ENCODE measurements around the gene CD226.
A peak's percentile ranks its signal among the peaks of the same experiment; 100 is the strongest.

Gene CD226

DNA sequence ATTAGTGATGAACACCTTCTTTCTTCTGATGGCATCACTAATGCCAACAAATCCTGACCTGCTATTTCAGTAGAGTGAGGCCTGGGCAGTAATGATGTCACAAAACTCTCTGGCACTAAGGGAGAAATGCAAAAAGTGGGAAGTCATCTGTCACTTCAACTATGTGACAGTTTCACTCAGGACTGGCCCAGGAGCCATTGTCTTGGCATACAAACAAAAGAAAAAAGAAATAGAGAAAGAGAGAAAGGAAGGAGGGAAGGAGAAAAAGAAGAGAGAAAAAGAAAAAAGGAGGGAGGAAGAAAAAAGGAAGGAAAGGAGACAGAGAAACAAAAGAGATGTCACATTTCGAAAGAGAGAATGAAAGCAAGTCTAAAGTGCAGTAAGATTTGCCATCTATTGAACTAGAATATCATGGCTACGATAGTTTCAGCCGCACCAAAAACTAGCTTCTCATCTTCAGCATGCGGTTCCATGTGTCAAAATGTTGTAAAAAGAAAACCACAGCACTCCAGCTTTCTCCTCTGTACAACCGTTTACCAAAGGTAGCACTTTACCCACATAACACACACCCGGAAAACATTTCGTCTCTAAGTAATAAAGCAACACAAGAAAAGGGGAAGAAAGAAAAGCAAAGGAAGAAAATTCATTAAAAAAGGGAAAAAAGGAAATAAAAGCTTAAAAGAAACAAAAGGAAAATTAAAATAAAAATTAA lies 50.1 kb downstream of the CD226 start:
- Histone ChIP-seq H3K9ac (ENCODE audit: low read depth, low read length) (no peak overlapping the region), H3K4me1 (ENCODE audit: insufficient read depth, low read length) (no peaks in the 10 kb centered on the region), H3K4me3 (ENCODE audit: low read length) (no peak overlapping the region), H3K9me3 (ENCODE audit: insufficient read depth, low read depth, low read length) (no peaks in the 10 kb centered on the region), H3K36me3 (ENCODE audit: insufficient read depth, low read depth, low read length) (no peaks in the 10 kb centered on the region), H3K27ac (ENCODE audit: low read length) (no peak overlapping the region), H3K27me3 (ENCODE audit: insufficient read depth, low read length) (no peaks in the 10 kb centered on the region)

DNA sequence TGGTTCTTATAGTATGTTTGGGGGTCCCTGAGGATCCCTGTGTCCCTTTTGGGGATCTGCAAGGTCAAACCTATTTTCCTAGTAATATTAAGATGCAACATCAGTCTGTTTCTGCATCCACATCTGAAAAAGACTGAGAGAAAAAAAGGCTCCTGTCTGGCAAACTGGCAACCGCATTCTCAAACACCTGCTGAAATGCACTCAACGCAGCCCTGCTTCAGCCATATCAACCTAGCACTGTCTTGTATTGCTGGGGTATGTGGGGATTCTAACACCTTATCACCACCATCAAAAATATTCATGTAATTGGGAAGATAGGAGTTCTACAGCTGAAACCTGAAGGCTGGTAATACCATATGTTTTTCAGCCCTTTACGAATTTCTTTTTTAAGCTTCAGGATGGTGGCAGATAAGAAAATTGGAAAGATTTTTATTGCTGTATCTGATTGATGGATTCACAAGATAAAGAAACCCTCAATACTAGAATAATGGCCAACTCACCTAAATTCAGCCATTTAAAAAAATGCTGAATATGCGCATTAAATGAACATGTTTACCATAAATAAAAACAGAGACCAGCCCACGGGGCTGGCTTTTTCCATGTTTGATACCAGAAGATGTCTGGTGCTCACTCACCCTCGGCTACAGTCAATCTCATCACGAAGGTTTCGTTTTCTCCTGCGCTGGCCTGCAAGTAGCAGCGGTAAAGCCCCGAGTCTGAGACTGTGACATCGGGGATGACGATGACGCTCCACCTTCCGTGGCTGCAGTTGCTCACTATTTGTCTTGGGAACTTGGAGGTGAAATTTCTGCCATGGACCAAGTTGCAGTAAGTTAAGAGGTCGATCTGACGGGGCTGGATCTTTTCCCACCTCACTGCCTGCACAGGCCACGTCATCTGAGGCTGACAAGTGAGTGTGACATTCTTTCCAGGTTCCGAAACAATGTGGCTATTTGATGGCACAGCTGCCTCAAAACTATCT lies 52.3 kb downstream of the CD226 start:
- no peaks in the 10 kb centered on the region for H3K27me3 ChIP-seq (ENCODE audit: insufficient read depth, low read length)
- no peaks in the 10 kb centered on the region for H3K36me3 ChIP-seq (ENCODE audit: insufficient read depth, low read depth, low read length)
- no peak overlapping the region for H3K9ac ChIP-seq (ENCODE audit: low read depth, low read length)
- H3K9me3 ChIP-seq (ENCODE audit: insufficient read depth, low read depth, low read length): no peaks in the 10 kb centered on the region
- H3K27ac ChIP-seq (ENCODE audit: low read length): no peak overlapping the region
- no peaks in the 10 kb centered on the region for H3K4me1 ChIP-seq (ENCODE audit: insufficient read depth, low read length)
- H3K4me3 ChIP-seq (ENCODE audit: low read length): no peak overlapping the region

DNA sequence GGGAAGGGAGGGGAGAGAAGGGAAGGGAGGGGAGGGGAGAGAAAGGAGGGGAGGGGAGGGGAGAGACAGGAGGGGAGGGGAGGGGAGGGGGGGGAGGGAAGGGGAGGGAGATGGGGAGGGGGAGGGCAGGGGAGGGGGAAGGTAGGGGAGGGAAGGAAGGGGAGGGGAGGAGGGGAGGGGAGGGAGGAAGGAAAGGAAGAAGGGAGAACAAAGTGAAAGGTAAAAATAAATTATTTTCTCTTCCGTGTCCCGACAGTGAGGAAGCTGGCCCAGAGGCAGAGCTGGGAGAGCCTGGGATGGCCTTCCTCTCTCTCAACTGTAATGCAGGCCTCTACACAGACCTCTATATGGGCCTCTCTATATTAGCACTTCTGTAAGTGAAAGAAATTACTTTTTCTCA lies 53.2 kb downstream of the CD226 start:
- H3K4me1 ChIP-seq (ENCODE audit: insufficient read depth, low read length): no peaks in the 10 kb centered on the region
- H3K4me3 ChIP-seq (ENCODE audit: low read length): no peak overlapping the region
- H3K9me3 ChIP-seq (ENCODE audit: insufficient read depth, low read depth, low read length): no peaks in the 10 kb centered on the region
- H3K27ac ChIP-seq (ENCODE audit: low read length): no peak overlapping the region
- no peak overlapping the region for H3K9ac ChIP-seq (ENCODE audit: low read depth, low read length)
- H3K27me3 ChIP-seq (ENCODE audit: insufficient read depth, low read length): no peaks in the 10 kb centered on the region
- no peaks in the 10 kb centered on the region for H3K36me3 ChIP-seq (ENCODE audit: insufficient read depth, low read depth, low read length)

DNA sequence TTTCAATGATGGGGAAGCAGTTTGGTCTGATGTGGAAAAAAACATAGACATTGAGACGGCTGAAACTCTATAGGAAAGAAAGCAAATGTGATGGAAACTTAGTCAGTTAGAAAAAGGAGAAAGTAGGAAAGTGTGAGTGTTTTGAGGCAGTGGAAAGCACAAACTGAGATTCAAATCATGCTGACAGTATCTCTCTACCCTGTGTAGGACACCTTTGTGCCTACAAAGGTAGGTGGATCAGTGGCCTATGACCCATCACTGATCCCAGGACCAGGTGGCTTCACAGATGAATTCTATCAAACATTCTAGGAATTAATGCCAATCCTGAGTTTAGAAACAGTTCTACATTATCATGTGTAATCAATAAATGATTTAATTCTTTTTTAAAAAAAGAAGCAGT lies 57.1 kb downstream of the CD226 start:
- Histone ChIP-seq H3K4me1 (ENCODE audit: insufficient read depth, low read length) (0 out of 2 replicates have a peak, but pooled peaks cover 3% of the 10 kb centered on the region), H3K4me3 (ENCODE audit: low read length) (no peak overlapping the region), H3K36me3 (ENCODE audit: insufficient read depth, low read depth, low read length) (no peaks in the 10 kb centered on the region), H3K9me3 (ENCODE audit: insufficient read depth, low read depth, low read length) (no peaks in the 10 kb centered on the region), H3K27ac (ENCODE audit: low read length) (no peak overlapping the region), H3K9ac (ENCODE audit: low read depth, low read length) (no peak overlapping the region), H3K27me3 (ENCODE audit: insufficient read depth, low read length) (no peaks in the 10 kb centered on the region)

DNA sequence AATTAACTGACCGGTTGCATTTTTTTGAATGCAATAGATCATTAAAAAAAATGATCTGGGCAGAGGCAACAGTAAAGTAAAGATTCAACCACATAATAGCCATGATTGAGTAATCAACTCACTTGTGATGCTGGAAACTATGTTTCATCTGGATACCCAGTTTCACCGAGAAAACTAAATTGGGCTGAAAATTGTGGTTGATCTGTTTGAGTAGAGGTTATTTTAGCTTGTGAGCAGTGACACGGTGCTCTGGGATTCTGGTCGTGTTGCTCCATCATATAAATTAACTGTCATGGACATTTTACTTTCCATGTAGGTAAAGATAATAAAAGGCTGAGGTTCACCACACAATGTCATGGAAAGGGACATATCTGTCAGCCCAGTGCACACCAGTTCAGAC lies 58.7 kb downstream of the CD226 start:
- no peak overlapping the region for H3K9ac ChIP-seq (ENCODE audit: low read depth, low read length)
- no peaks in the 10 kb centered on the region for H3K9me3 ChIP-seq (ENCODE audit: insufficient read depth, low read depth, low read length)

DNA sequence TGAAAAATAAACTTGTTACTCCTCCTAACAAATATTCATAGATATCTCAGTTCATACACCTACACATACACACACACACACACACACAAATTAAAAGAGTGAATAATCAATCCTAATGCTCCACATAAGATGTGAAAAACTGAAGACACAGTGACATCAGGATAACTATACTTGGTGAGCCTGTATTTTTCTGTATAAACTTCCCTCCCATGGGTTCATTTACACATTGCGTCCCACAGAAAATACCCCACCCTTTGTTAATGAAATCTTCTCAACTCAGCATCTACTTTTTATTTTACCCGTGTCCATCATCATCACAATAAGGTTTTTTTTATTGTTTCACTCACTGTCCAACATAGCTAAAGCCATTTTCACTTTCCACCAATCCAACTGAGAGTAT lies 60.4 kb downstream of the CD226 start:
- Histone ChIP-seq H3K27ac (ENCODE audit: low read length) (no peak overlapping the region), H3K4me3 (ENCODE audit: low read length) (no peak overlapping the region), H3K9me3 (ENCODE audit: insufficient read depth, low read depth, low read length) (no peaks in the 10 kb centered on the region), H3K4me1 (ENCODE audit: insufficient read depth, low read length) (0 out of 2 replicates have a peak, but pooled peaks cover 3% of the 10 kb centered on the region), H3K27me3 (ENCODE audit: insufficient read depth, low read length) (no peaks in the 10 kb centered on the region), H3K36me3 (ENCODE audit: insufficient read depth, low read depth, low read length) (no peaks in the 10 kb centered on the region), H3K9ac (ENCODE audit: low read depth, low read length) (no peak overlapping the region)

More for the DNA sequence above, 58.7 kb downstream of the CD226 start:
- Histone ChIP-seq H3K27ac (ENCODE audit: low read length) (no peak overlapping the region), H3K36me3 (ENCODE audit: insufficient read depth, low read depth, low read length) (no peaks in the 10 kb centered on the region), H3K4me3 (ENCODE audit: low read length) (no peak overlapping the region), H3K4me1 (ENCODE audit: insufficient read depth, low read length) (0 out of 2 replicates have a peak, but pooled peaks cover 3% of the 10 kb centered on the region), H3K27me3 (ENCODE audit: insufficient read depth, low read length) (no peaks in the 10 kb centered on the region)

DNA sequence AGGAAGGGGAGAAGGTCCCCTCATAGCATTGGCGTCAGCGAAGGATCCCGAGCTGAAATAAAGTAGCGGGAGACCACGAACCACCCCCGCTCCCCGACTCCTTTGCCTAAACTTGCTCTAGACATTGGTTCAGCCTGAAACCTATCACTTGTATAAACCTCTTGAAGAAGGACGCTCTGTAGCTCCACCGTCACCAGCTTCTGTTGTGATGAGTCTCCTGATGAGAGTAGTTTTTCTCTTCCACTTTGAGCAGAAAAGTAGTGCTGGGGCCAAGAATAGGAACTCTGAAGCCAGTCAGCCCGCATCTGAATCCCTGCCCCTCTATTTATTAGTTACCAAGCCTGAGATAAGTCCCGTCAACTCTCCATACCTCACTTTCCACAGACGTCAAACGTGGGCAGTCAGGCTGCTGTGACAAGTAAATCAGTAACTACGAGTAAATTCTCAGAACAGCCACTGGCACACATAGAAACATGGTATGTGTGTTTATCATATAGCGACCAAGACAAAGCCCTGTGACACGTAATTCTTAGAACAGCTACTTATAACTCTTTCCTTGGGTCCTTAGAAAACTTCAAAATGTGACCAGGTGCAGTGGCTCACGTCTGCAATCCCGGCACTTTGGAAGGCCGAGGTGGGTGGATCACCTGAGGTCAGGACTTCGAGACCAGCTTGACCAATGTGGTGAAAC lies 61.7 kb downstream of the CD226 start:
- H3K4me3 ChIP-seq (ENCODE audit: low read length): no peak overlapping the region
- H3K27me3 ChIP-seq (ENCODE audit: insufficient read depth, low read length): no peaks in the 10 kb centered on the region
- H3K36me3 ChIP-seq (ENCODE audit: insufficient read depth, low read depth, low read length): no peaks in the 10 kb centered on the region
- H3K9me3 ChIP-seq (ENCODE audit: insufficient read depth, low read depth, low read length): no peaks in the 10 kb centered on the region
- no peak overlapping the region for H3K9ac ChIP-seq (ENCODE audit: low read depth, low read length)
- 0 out of 2 replicates have a peak, but pooled peaks cover 3% of the 10 kb centered on the region for H3K4me1 ChIP-seq (ENCODE audit: insufficient read depth, low read length)
- no peak overlapping the region for H3K27ac ChIP-seq (ENCODE audit: low read length)

DNA sequence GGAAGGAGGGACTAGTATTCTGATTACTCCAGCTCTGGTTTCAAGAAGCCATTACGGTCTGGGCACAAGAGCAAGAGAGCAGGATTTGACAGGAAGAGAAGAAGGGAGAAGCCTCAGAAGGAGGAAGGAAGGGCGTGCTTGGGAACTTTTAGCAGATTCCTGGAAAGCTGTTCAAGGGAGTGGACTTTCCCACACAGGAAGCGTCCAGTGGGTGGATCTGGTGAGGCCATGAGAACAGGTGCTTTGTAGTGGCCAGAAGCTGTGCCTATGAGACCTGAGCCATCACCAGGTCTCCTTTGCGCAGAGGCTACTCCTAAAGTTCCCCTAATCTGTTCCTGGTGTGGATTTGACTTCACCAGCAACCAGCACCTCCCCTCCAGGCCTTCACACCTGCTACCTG lies 62.3 kb downstream of the CD226 start:
- Histone ChIP-seq H3K9ac (ENCODE audit: low read depth, low read length) (no peak overlapping the region), H3K36me3 (ENCODE audit: insufficient read depth, low read depth, low read length) (no peaks in the 10 kb centered on the region), H3K4me3 (ENCODE audit: low read length) (no peak overlapping the region), H3K27ac (ENCODE audit: low read length) (no peak overlapping the region), H3K4me1 (ENCODE audit: insufficient read depth, low read length) (0 out of 2 replicates have a peak, but pooled peaks cover 3% of the 10 kb centered on the region), H3K9me3 (ENCODE audit: insufficient read depth, low read depth, low read length) (no peaks in the 10 kb centered on the region), H3K27me3 (ENCODE audit: insufficient read depth, low read length) (no peaks in the 10 kb centered on the region)

DNA sequence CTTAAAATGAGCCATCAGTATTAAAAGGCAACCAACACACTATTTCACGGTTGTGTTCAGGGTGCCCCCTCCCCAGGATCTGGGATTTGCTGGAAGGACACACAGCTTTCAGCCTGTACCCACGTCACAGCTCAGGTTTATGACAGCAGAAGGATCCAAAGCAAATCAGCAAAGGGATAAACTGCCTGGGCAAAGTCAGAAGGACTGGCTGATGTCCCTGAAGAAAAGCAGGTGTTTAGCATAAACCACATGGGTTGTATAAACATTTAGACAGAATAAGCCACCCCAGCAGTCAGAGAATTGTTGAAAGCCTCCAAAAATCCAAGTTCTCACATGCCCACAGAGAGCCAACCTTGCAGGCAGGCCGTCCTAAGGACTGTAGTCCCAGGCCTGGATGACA lies 63.9 kb downstream of the CD226 start:
- H3K9ac ChIP-seq (ENCODE audit: low read depth, low read length): no peak overlapping the region
- no peak overlapping the region for H3K27ac ChIP-seq (ENCODE audit: low read length)
- H3K27me3 ChIP-seq (ENCODE audit: insufficient read depth, low read length): no peaks in the 10 kb centered on the region
- peaks cover 6% of the 10 kb centered on the region for H3K4me1 ChIP-seq (ENCODE audit: insufficient read depth, low read length)
- no peak overlapping the region for H3K4me3 ChIP-seq (ENCODE audit: low read length)
- no peaks in the 10 kb centered on the region for H3K9me3 ChIP-seq (ENCODE audit: insufficient read depth, low read depth, low read length)
- no peaks in the 10 kb centered on the region for H3K36me3 ChIP-seq (ENCODE audit: insufficient read depth, low read depth, low read length)

DNA sequence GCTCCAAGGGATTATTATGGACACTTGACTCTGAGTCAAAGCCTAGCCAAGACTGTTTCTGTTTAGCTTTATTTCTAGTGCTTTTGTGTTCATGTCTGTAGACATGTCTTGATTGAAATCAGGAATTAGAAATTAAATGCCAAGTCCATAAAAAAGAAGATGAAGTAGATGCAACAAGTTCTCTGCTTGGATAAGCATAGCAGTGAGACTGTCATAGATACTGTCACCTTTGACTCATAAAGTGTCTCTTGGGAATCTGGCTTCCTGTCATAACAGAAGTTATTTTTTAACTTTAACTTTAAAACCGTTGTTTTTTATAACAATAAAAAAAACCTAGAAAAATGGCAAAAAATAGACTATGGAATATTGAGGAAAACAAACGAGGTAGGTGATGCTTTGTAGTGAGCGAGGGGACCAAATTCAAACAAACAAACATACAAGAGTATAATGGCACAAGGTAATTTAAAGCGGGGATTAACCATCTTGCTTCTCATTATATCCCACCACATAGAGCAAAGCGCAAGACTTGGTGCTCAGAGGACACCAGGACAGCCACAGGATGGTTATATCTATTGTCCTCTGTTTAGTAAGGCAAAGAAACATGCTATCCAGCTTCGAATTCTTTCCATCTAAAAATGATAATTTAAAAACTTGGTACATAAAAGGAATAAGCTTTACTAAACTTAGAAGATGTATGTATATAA lies 64.6 kb downstream of the CD226 start:
- H3K27ac ChIP-seq (ENCODE audit: low read length): no peak overlapping the region
- H3K27me3 ChIP-seq (ENCODE audit: insufficient read depth, low read length): no peaks in the 10 kb centered on the region
- H3K4me1 ChIP-seq (ENCODE audit: insufficient read depth, low read length): peaks cover 12% of the 10 kb centered on the region
- no peaks in the 10 kb centered on the region for H3K9me3 ChIP-seq (ENCODE audit: insufficient read depth, low read depth, low read length)
- H3K4me3 ChIP-seq (ENCODE audit: low read length): no peak overlapping the region
- no peaks in the 10 kb centered on the region for H3K36me3 ChIP-seq (ENCODE audit: insufficient read depth, low read depth, low read length)
- H3K9ac ChIP-seq (ENCODE audit: low read depth, low read length): no peak overlapping the region

DNA sequence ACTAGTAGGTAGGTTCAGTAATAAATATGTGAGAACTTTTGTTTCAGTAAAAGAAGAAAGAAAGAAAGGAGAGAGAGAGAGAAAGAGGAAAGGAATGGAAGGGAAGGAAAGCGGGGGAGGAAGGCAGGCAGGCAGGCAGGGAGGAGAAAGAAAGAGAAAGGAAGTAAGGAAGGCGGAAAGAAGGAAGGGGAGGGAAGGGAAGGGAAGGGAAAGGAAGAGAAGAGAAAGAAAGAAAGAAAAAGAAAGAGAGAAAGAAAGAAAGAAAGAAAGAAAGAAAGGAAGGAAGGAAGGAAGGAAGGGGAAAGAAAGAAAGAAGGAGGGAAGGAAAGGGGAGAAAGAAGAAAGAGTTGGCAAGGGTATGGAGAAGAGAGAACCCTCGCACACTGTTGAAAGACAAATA lies 67.6 kb downstream of the CD226 start:
- H3K4me3 ChIP-seq (ENCODE audit: low read length): no peak overlapping the region
- H3K27ac ChIP-seq (ENCODE audit: low read length): peak overlapping the region; percentile 83
- no peaks in the 10 kb centered on the region for H3K9me3 ChIP-seq (ENCODE audit: insufficient read depth, low read depth, low read length)
- H3K4me1 ChIP-seq (ENCODE audit: insufficient read depth, low read length): peaks cover 13% of the 10 kb centered on the region
- no peaks in the 10 kb centered on the region for H3K36me3 ChIP-seq (ENCODE audit: insufficient read depth, low read depth, low read length)
- H3K27me3 ChIP-seq (ENCODE audit: insufficient read depth, low read length): no peaks in the 10 kb centered on the region
- peak overlapping the region; percentile 48; the same call in 1 of the 2 replicates for H3K9ac ChIP-seq (ENCODE audit: low read depth, low read length)

Measured in iPS-20b (cell line).